ENCODE data around the gene APP.

DNA sequence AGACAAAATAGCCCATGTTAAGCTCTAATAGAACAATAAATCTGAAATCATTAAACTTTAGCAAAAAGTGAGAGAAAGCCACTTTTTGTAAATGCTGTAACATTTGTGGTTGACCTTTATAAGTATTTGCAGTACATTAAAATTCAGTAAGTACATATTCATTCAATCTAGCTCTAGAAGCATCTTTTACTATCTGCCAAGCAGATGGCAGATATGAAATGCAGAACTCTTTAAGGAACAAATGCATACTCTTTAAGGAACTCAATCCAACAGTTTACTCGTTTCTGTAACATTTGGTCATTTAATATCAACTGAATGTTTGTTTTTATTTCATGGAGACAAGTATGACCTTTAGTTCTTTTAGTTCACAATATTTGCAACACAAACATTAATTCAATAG lies 150.1 kb downstream of the APP start:
- no peak for TF ChIP-seq CTCF (IDR thresholded peaks at IDR 0.05)
- TF ChIP-seq POLR2AphosphoS5 (IDR thresholded peaks at IDR 0.05) = no peak
